GM12801 (cell line): ENCODE data around the gene RYR1.

Experiments used
- CTCF ChIP-seq: IDR thresholded peaks from one replicate; pipeline ENCODE4 v1.5.1; 2011; ENCODE audit warnings: control low read depth; ENCODE audit not compliant: insufficient read length; ENCODE audit errors: extremely low read depth

The RYR1 gene

DNA sequence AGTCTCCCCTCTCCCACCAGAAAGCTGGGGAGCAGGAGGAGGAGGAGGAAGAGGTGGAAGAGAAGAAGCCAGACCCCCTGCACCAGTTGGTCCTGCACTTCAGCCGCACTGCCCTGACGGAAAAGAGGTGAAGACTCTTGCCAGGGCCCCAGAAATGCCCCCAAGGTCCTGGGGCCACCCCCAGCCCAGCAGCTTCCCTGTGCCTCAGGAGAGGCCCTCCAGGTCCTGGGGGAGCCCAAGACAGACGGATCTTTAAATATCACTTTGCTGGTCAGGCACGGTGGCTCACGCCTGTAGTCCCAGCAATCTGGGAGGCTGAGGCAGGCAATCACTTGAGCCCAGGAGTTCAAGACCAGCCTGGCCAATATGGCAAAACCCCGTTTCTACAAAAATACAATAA, 95.4 kb downstream of the RYR1 start:
- no peak for TF ChIP-seq CTCF

DNA sequence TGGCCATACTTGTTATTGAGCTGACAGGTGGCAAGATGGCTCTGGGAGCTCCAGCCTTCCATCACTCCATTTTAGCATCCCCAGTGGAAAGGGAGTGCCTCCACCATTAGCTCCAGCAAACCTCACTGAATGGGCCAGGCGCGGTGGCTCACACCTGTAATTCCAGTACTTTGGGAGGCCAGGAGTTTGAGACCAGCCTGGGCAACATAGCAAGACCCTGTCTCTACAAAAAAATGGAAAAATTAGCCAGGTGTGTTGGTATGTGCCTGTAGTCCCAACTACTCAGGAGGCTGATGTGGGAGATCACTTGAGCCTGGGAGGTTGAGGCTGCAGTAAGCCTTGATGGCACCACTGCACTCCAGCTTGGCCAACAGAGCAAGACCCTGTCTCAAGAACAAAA, 98.0 kb downstream of the RYR1 start:
- TF ChIP-seq CTCF: no peak

DNA sequence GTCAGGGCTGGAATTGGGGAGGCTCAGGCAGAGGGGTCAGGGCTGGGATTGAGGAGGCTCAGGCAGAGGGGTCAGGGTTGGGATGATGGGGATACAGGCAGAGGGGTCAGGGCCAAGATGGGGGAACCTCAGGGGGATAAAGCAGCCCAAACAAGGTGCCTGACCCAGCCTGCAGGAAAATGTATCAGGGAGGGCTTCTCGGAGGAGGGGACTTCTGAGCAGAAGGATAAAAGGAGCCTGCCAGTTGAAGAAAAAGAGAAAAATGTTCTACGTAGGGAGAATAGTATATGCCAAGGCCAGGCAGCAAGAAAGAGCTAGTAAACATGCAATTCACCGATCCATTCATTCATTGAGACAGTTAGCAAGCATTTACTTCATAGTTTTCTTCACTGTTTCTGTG, 99.4 kb downstream of the RYR1 start:
- TF ChIP-seq CTCF: no peak

GRCh38 chr19:38534574-38534973, 101.1 kb downstream of the RYR1 start:
- TF ChIP-seq CTCF: no peak

DNA sequence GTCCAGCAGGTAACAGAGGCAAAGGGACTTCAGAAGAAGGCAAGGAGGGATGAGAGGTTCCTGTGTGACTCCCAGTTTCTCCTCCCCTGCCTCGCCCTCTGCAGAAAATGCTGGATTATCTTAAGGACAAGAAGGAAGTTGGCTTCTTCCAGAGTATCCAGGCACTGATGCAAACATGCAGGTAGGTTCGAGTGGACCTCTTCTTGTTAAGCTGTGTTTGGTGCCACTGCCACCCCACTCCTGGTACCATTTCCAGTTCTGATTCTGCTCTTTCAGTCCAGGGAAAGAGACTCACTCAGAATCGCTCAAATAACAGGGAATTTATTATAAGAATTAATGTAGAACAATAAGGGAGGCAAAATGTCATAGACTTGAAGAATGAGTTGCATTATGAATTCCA, 101.7 kb downstream of the RYR1 start:
- TF ChIP-seq CTCF: no peak

GRCh38 chr19:38537071-38537936, 103.8 kb downstream of the RYR1 start:
- no peak for TF ChIP-seq CTCF

GRCh38 chr19:38538386-38538785, 104.9 kb downstream of the RYR1 start:
- TF ChIP-seq CTCF: no peak
